Measurements from ENCODE around the gene NSD2.
"Not testable (repeated sequence)": the region's sequence is repeated elsewhere in the genome, so short reads cannot be mapped to it uniquely, and the experiment has no call there.

The NSD2 gene

GRCh38 chr4:2011583-2011982, 140.4 kb downstream of the NSD2 start:
- no peak overlapping the region for H3K4me3 ChIP-seq (ENCODE audit: control insufficient read depth, low read depth, low read length)
- no peak for TF ChIP-seq CTCF (conservative IDR thresholded peaks at IDR 0.05; ENCODE audit: control insufficient read depth, insufficient read depth, low read depth, low read length)
- DNase-seq (ENCODE audit: low read depth): peak; percentile 19

- no peak overlapping the region for H3K4me3 ChIP-seq (ENCODE audit: control insufficient read depth, low read depth, low read length)
- TF ChIP-seq CTCF (conservative IDR thresholded peaks at IDR 0.05; ENCODE audit: control insufficient read depth, insufficient read depth, low read depth, low read length): no peak
- no peak for DNase-seq (ENCODE audit: low read depth)
These were observed 143.8 kb downstream of the NSD2 start for GRCh38 chr4:2015008-2015407.

- not testable (repeated sequence) for DNase-seq (ENCODE audit: low read depth); H3K4me3 ChIP-seq (ENCODE audit: control insufficient read depth, low read depth, low read length)
These were observed 150.3 kb downstream of the NSD2 start for GRCh38 chr4:2021358-2022018.

- TF ChIP-seq CTCF (conservative IDR thresholded peaks at IDR 0.05; ENCODE audit: control insufficient read depth, insufficient read depth, low read depth, low read length): no peak
- no peak overlapping the region for H3K4me3 ChIP-seq (ENCODE audit: control insufficient read depth, low read depth, low read length)
- DNase-seq (ENCODE audit: low read depth): no peak
These were observed 153.5 kb downstream of the NSD2 start for GRCh38 chr4:2024683-2025082.

GRCh38 chr4:2025817-2026216, 154.6 kb downstream of the NSD2 start:
- TF ChIP-seq CTCF (conservative IDR thresholded peaks at IDR 0.05; ENCODE audit: control insufficient read depth, insufficient read depth, low read depth, low read length): no peak
- no peak overlapping the region for H3K4me3 ChIP-seq (ENCODE audit: control insufficient read depth, low read depth, low read length)
- DNase-seq (ENCODE audit: low read depth): no peak

- not testable (repeated sequence) for H3K4me3 ChIP-seq (ENCODE audit: control insufficient read depth, low read depth, low read length); DNase-seq (ENCODE audit: low read depth)
These were observed 155.9 kb downstream of the NSD2 start for GRCh38 chr4:2027120-2027519.

GRCh38 chr4:2031161-2031560, 160.0 kb downstream of the NSD2 start:
- H3K4me3 ChIP-seq (ENCODE audit: control insufficient read depth, low read depth, low read length); DNase-seq (ENCODE audit: low read depth): not testable (repeated sequence)

Data from fibroblast of mammary gland (primary cell).